CD4-positive, alpha-beta T cell treated with Interleukin-15 for 1 hour (primary cell): ENCODE measurements around the gene ETNPPL.

ENCODE experiments used
- DNase-seq: peaks from one replicate; pipeline ENCODE4 v3.0.0-alpha.2; 2020

ETNPPL gene

DNA sequence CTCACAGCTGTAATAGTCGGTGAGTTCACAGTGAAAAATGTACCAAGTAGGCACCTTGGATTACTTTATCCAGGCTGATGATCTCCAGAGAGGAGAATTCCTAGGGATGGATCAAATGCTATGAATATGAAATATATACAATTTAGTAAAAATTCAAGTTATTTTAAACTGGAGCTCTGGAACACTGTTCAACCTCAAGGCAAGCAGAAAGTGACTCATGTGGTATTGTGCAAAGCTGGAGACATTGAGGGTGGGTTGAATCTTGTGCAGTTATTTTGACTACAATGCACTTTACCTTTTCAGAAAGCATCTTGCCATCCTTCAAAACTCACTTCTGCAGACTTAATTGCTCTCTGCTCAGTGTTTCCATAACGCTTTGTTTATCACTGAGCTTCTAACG is 69.0 kb downstream of the ETNPPL start:
- no peak for DNase-seq

DNA sequence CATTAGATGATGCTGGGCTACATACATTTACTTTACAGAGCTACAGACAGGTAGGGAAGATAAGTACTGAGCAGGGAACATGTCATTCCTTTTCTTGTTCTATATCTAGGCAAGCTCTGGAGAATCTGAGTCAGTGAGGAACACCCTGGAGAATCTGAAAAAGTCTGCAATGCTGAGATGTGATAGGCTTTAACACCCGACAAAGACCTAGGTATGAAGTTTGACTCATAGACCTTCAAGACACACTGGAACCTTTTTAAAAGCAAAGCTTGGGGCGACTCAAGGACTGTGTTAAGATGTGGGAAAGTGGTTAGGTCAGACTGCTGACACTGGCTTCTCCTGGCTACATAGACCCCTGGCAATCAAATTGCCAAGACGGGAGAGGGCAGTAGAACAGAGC is 69.6 kb downstream of the ETNPPL start:
- DNase-seq = no peak
